Thyroid gland (tissue), 4 donors: ENCODE data around the gene GGCX. TPM values are rescaled to one million over a fixed set of nuclear protein-coding genes. Genes with fewer than 3 reads are reported as not detected.

Experiments used
- DNase-seq, 2 donors: peaks; one replicate each; pipeline ENCODE4 v3.0.0-alpha.2; 2019
- H3K27ac ChIP-seq, 3 donors: fragments of 200-600 bp; sonication (generic); 1 replicate in 2 of 3; 2 replicates in 1 of 3; pipeline ENCODE4 v1.5.1; 2016 to 2019; ENCODE audit warnings: mild to moderate bottlenecking in 1 of 3, moderate library complexity in 1 of 3
- H3K27me3 ChIP-seq: fragments of 200-600 bp; sonication (generic); one replicate; pipeline ENCODE4 v1.5.1; 2019
- H3K36me3 ChIP-seq, 2 donors: fragments of 200-600 bp; sonication (generic); one replicate each; pipeline ENCODE4 v1.5.1; 2016 to 2019
- H3K4me1 ChIP-seq, 2 donors: fragments of 200-600 bp; sonication (generic); one replicate each; pipeline ENCODE4 v1.5.1; 2017 to 2019
- H3K4me3 ChIP-seq, 3 donors: fragments of 200-600 bp; sonication (generic); replicated peaks in 1 of 3; 1 replicate in 2 of 3; 2 replicates in 1 of 3; pipeline ENCODE4 v1.5.1; 2016; ENCODE audit warnings: mild to moderate bottlenecking in 1 of 3
- H3K9me3 ChIP-seq: fragments of 200-600 bp; sonication (generic); one replicate; pipeline ENCODE4 v1.5.1; 2017
- POLR2A ChIP-seq, 2 donors: fragments of 450-650 bp; IDR thresholded peaks; one replicate each; pipeline ENCODE4 v1.6.1; 2017; ENCODE audit warnings: antibody characterized with exemption in 2 of 2, mild to moderate bottlenecking in 2 of 2, moderate library complexity in 1 of 2
- WGBS, 2 donors: methylation state at CpG; one replicate each; pipeline ENCODE4 v1.1.5; 2017; 5-methylcytosine and 5-hydroxymethylcytosine counted together
- intact Hi-C: fragments of 100-400 bp; cut with DNase I; formaldehyde crosslinking; loops from one replicate; pipeline ENCODE4 v1.15.1; 2023
- total RNA-seq, 4 donors: library from RNA; depleted of rRNA; stranded (reverse); fragments of >200 nt; gene quantifications; one replicate each; pipeline ENCODE4 v1.2.3, GENCODE V29; 2016
- TF ChIP-seq, protein P1 (sequence below), 6 experiments: fragments of 200-600 bp in 3 of 6; fragments of 450-650 bp in 3 of 6; sonication (generic) in 3 of 6; IDR thresholded peaks; one replicate each; pipeline ENCODE4 v1.5.1; 2016 to 2019; ENCODE audit warnings: antibody characterized with exemption in 6 of 6, mild to moderate bottlenecking in 2 of 6, inconsistent platforms in 1 of 6, moderate library complexity in 1 of 6

GGCX gene
- total RNA-seq, 4 donors from 2014 or later = 39.5 to 81.9 (median 51.6) TPM

DNA sequence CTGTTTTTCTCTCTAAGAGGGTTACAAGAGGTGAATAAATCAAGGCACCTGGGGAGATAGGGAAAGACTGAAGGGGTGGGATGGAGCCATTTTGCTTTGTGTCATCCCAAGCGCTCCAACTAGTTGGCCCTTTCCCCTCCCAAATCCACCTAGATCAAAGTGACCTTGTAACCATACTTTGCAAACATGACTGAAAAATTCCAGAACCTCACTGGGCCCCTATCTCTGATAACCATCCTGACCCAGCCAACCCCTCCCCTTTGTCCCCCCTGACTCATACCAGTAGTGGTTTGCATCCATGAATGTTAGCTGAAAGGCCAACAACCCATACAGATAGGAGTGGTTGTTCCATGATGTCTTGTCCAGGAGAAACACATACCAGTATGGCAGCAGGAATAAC, 3.1 kb downstream of the GGCX start:
- no peak overlapping the region for H3K27ac ChIP-seq
- H3K36me3 ChIP-seq = peaks cover 4 to 16% of the 10 kb centered on the region in 2 donors

GRCh38 chr2:85557130-85557529, 4.2 kb downstream of the GGCX start:
- Histone ChIP-seq H3K4me1 (peaks cover 3 to 14% of the 10 kb centered on the region in 2 donors), H3K27me3 (no peaks in the 10 kb centered on the region), H3K4me3 (no peak overlapping the region), H3K27ac (no peak overlapping the region), H3K36me3 (peaks cover 10 to 16% of the 10 kb centered on the region in 2 donors), H3K9me3 (no peaks in the 10 kb centered on the region)
- TF ChIP-seq, protein P1, sequence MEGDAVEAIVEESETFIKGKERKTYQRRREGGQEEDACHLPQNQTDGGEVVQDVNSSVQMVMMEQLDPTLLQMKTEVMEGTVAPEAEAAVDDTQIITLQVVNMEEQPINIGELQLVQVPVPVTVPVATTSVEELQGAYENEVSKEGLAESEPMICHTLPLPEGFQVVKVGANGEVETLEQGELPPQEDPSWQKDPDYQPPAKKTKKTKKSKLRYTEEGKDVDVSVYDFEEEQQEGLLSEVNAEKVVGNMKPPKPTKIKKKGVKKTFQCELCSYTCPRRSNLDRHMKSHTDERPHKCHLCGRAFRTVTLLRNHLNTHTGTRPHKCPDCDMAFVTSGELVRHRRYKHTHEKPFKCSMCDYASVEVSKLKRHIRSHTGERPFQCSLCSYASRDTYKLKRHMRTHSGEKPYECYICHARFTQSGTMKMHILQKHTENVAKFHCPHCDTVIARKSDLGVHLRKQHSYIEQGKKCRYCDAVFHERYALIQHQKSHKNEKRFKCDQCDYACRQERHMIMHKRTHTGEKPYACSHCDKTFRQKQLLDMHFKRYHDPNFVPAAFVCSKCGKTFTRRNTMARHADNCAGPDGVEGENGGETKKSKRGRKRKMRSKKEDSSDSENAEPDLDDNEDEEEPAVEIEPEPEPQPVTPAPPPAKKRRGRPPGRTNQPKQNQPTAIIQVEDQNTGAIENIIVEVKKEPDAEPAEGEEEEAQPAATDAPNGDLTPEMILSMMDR (IDR thresholded peaks at IDR 0.05) = no peak
- TF ChIP-seq POLR2A (IDR thresholded peaks at IDR 0.05) = no peak
- DNase-seq = no peak
- 91 to 93% methylated on average over 5 of the region's 5 CpGs for WGBS, 2 donors
- intact Hi-C loops = no loop called here

More for the DNA sequence above, 3.1 kb downstream of the GGCX start:
- H3K4me3 ChIP-seq = no peak overlapping the region
- no peak for TF ChIP-seq POLR2A (IDR thresholded peaks at IDR 0.05)
- TF ChIP-seq, protein P1 (IDR thresholded peaks at IDR 0.05) = no peak
- intact Hi-C loops = no loop called here
- H3K9me3 ChIP-seq = no peaks in the 10 kb centered on the region
- H3K4me1 ChIP-seq = peaks cover 5 to 17% of the 10 kb centered on the region in 2 donors
- no peak for DNase-seq
- no peaks in the 10 kb centered on the region for H3K27me3 ChIP-seq
- WGBS, 2 donors = 100% methylated on average over 1 of the region's 1 CpG

GRCh38 chr2:85554980-85555612, 6.2 kb downstream of the GGCX start:
- H3K4me1 ChIP-seq = peaks cover 3 to 7% of the 10 kb centered on the region in 2 donors
- DNase-seq = no peak
- 94 to 96% methylated on average over 3 of the region's 3 CpGs for WGBS, 2 donors
- H3K27ac ChIP-seq = no peak overlapping the region
- no peak for TF ChIP-seq POLR2A (IDR thresholded peaks at IDR 0.05)
- TF ChIP-seq, protein P1 (IDR thresholded peaks at IDR 0.05) = no peak
- intact Hi-C loops = loop anchor here (5.0 kb wide), 1 partner anchor 203 kb away; the partner anchor contains the start of genes ELMOD3 and RETSAT
- H3K9me3 ChIP-seq = no peaks in the 10 kb centered on the region
- H3K36me3 ChIP-seq = peaks cover 24 to 27% of the 10 kb centered on the region in 2 donors
- no peak overlapping the region for H3K4me3 ChIP-seq
- H3K27me3 ChIP-seq = no peaks in the 10 kb centered on the region

DNA sequence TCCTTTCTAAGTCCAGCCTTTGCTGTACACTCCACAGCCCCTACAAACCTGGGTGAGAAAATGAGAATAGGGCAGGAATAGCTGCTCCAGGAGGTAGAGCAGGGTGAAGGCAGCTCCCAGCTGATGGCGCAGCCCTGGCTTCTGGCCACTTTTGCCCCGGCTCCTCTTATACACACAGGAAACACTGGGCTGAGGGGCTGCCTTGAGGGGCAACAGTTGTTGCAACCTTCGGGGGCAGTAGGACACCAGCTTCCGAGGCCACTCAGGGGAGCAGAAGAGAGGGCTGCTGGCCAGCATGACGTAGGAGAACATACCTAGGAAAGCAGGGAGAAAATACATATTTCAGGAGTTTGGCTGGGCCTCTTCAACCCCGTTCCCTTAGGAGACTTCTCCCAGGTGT, 8.1 kb downstream of the GGCX start:
- Histone ChIP-seq H3K36me3 (peaks cover 28 to 31% of the 10 kb centered on the region in 2 donors), H3K4me1 (peaks cover 3 to 4% of the 10 kb centered on the region in 2 donors), H3K27ac (no peak overlapping the region), H3K27me3 (no peaks in the 10 kb centered on the region), H3K9me3 (no peaks in the 10 kb centered on the region), H3K4me3 (no peak overlapping the region)
- intact Hi-C loops = loop anchor here (5.0 kb wide), 1 partner anchor 201 kb away; the partner anchor contains the start of genes ELMOD3 and RETSAT
- no peak for TF ChIP-seq POLR2A (IDR thresholded peaks at IDR 0.05)
- TF ChIP-seq, protein P1 (IDR thresholded peaks at IDR 0.05) = no peak
- 76 to 85% methylated on average over 6 of the region's 6 CpGs for WGBS, 2 donors
- no peak for DNase-seq
